Uterus (tissue), 4 donors: Measurements from ENCODE around the gene STARD7. TPM values are rescaled to one million over a fixed set of nuclear protein-coding genes. Genes with fewer than 3 reads are reported as not detected.

Experiments
- DNase-seq, 2 donors: peaks; one replicate each; pipeline ENCODE4 v3.0.0-alpha.2; 2019 to 2020
- H3K27ac ChIP-seq, 2 donors: fragments of 200-600 bp; sonication (generic); 1 replicate in 1 of 2; 2 replicates in 1 of 2; pipeline ENCODE4 v1.5.1; 2016 to 2018
- H3K27me3 ChIP-seq, 2 donors: fragments of 200-600 bp; sonication (generic); one replicate each; pipeline ENCODE4 v1.5.1; 2018 to 2019; ENCODE audit warnings: control low read depth in 1 of 2
- H3K36me3 ChIP-seq, 2 donors: fragments of 200-600 bp; sonication (generic); one replicate each; pipeline ENCODE4 v1.5.1; 2019; ENCODE audit warnings: control low read depth in 1 of 2
- H3K4me1 ChIP-seq, 2 donors: fragments of 200-600 bp; sonication (generic); one replicate each; pipeline ENCODE4 v1.5.1; 2018 to 2019; ENCODE audit warnings: control low read depth in 1 of 2
- H3K4me3 ChIP-seq, 2 donors: fragments of 200-600 bp; sonication (generic); 1 replicate in 1 of 2; 2 replicates in 1 of 2; pipeline ENCODE4 v1.5.1; 2018 to 2019; ENCODE audit warnings: mild to moderate bottlenecking in 1 of 2
- H3K9me3 ChIP-seq, 2 donors: fragments of 200-600 bp; sonication (generic); one replicate each; pipeline ENCODE4 v1.5.1; 2019; ENCODE audit warnings: control low read depth in 1 of 2
- CTCF ChIP-seq, 4 experiments: fragments of 200-600 bp in 2 of 4; fragments of 450-650 bp in 2 of 4; sonication (generic) in 2 of 4; IDR thresholded peaks; one replicate each; pipeline ENCODE4 v1.5.1; 2016 to 2019; ENCODE audit warnings: antibody characterized with exemption in 4 of 4, mild to moderate bottlenecking in 2 of 4, moderate library complexity in 1 of 4
- POLR2A ChIP-seq, 2 donors: fragments of 450-650 bp; IDR thresholded peaks; one replicate each; pipeline ENCODE4 v1.6.1; 2016; ENCODE audit warnings: antibody characterized with exemption in 2 of 2, mild to moderate bottlenecking in 1 of 2, moderate library complexity in 1 of 2
- intact Hi-C: fragments of 100-400 bp; cut with DNase I; formaldehyde crosslinking; loops from one replicate; pipeline ENCODE4 v1.15.1; 2023; ENCODE audit warnings: low total_unique reads
- total RNA-seq, 4 donors: library from RNA; depleted of rRNA in 3 of 4; stranded (reverse); fragments of >200 nt in 3 of 4; gene quantifications; one replicate each; pipeline versions ENCODE4 v1.1.0 to v1.2.4, GENCODE V29; 2014 to 2023
- donor health status: DM: yes; HTN: yes; CAD: no.

Gene STARD7
- total RNA-seq, 4 donors from 2014 or later, result 53.5 to 128 (median 76.4) TPM

GRCh38 chr2:96188821-96189526, 19.7 kb downstream of the STARD7 start:
- intact Hi-C loops, result no loop called here
- TF ChIP-seq CTCF (IDR thresholded peaks at IDR 0.05) (no peak), POLR2A (IDR thresholded peaks at IDR 0.05) (no peak)
- H3K4me3 ChIP-seq, result no peak overlapping the region
- DNase-seq, result no peak
- H3K27me3 ChIP-seq, result no peaks in the 10 kb centered on the region
- no peak overlapping the region for H3K27ac ChIP-seq
- H3K9me3 ChIP-seq, result no peaks in the 10 kb centered on the region
- H3K36me3 ChIP-seq, result no peaks in the 10 kb centered on the region
- no peaks in the 10 kb centered on the region for H3K4me1 ChIP-seq

GRCh38 chr2:96186562-96186961, 22.1 kb downstream of the STARD7 start:
- no peaks in the 10 kb centered on the region for H3K4me1 ChIP-seq
- H3K4me3 ChIP-seq, result no peak overlapping the region
- no peak for DNase-seq
- H3K36me3 ChIP-seq, result no peaks in the 10 kb centered on the region
- TF ChIP-seq CTCF (IDR thresholded peaks at IDR 0.05) (no peak), POLR2A (IDR thresholded peaks at IDR 0.05) (no peak)
- H3K27me3 ChIP-seq, result no peaks in the 10 kb centered on the region
- intact Hi-C loops, result no loop called here
- H3K27ac ChIP-seq, result no peak overlapping the region
- no peaks in the 10 kb centered on the region for H3K9me3 ChIP-seq

- no peak overlapping the region for H3K27ac ChIP-seq
- TF ChIP-seq CTCF (IDR thresholded peaks at IDR 0.05) (no peak), POLR2A (IDR thresholded peaks at IDR 0.05) (no peak)
- no peaks in the 10 kb centered on the region for H3K27me3 ChIP-seq
- no peaks in the 10 kb centered on the region for H3K9me3 ChIP-seq
- no peak for DNase-seq
- H3K36me3 ChIP-seq, result no peaks in the 10 kb centered on the region
- no peak overlapping the region for H3K4me3 ChIP-seq
- intact Hi-C loops, result no loop called here
- H3K4me1 ChIP-seq, result no peaks in the 10 kb centered on the region
These were observed 23.1 kb downstream of the STARD7 start for GRCh38 chr2:96185516-96185915.

- no peak for DNase-seq
- H3K4me1 ChIP-seq, result no peaks in the 10 kb centered on the region
- no peaks in the 10 kb centered on the region for H3K36me3 ChIP-seq
- TF ChIP-seq CTCF (IDR thresholded peaks at IDR 0.05), result no peak
- no peak for TF ChIP-seq POLR2A (IDR thresholded peaks at IDR 0.05)
- intact Hi-C loops, result no loop called here
- no peaks in the 10 kb centered on the region for H3K27me3 ChIP-seq
- no peak overlapping the region for H3K4me3 ChIP-seq
- no peak overlapping the region for H3K27ac ChIP-seq
- H3K9me3 ChIP-seq, result no peaks in the 10 kb centered on the region
These were observed 23.6 kb downstream of the STARD7 start for GRCh38 chr2:96184989-96185388.

GRCh38 chr2:96184188-96184587, 24.4 kb downstream of the STARD7 start:
- no peak for DNase-seq
- intact Hi-C loops, result no loop called here
- no peaks in the 10 kb centered on the region for H3K27me3 ChIP-seq
- H3K27ac ChIP-seq, result no peak overlapping the region
- H3K4me1 ChIP-seq, result no peaks in the 10 kb centered on the region
- no peaks in the 10 kb centered on the region for H3K9me3 ChIP-seq
- H3K36me3 ChIP-seq, result no peaks in the 10 kb centered on the region
- TF ChIP-seq CTCF (IDR thresholded peaks at IDR 0.05) (no peak), POLR2A (IDR thresholded peaks at IDR 0.05) (no peak)
- H3K4me3 ChIP-seq, result no peak overlapping the region
